Measurements from ENCODE around the gene KBTBD2.

DNA sequence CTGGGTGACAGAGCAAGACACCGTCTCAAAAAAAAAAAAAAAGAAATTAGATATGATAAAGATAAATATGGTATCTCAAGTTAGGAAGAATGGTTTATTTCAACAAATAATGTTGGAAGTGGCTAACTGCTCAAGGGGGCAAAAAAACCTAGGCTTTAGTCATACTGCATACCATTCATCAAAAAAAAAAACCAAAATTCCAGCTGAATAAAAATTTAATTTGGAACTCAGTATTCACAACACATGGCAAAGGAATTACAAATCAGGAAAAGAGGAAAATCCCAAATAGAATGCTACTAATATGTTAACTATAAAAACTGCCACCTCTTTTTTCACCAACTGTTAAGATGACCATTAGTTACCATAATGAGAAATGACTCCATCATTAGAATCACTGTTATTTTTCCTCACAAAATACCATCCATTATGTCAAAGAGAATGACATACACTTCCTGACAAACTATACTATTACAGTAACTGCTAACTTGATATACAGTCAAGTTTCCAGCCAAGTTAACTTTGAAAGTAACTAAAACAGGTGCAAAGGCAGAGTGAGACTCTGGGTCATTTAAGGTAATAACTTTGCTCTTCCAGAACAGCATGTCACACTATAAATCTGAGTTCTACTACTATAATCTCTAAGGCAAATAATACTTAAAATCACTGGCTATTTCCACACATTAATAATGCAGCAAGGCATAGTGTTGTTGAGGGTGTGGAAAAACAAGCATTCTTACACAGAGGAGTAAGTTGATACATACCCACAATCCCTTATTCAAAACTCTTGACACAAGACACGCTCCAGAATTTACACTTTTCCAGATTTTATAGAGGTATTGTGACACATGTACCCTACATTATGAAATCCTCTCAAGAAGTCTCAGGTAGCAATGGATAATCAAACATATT is 10.2 kb downstream of the KBTBD2 start:
- TF ChIP-seq, protein P1, sequence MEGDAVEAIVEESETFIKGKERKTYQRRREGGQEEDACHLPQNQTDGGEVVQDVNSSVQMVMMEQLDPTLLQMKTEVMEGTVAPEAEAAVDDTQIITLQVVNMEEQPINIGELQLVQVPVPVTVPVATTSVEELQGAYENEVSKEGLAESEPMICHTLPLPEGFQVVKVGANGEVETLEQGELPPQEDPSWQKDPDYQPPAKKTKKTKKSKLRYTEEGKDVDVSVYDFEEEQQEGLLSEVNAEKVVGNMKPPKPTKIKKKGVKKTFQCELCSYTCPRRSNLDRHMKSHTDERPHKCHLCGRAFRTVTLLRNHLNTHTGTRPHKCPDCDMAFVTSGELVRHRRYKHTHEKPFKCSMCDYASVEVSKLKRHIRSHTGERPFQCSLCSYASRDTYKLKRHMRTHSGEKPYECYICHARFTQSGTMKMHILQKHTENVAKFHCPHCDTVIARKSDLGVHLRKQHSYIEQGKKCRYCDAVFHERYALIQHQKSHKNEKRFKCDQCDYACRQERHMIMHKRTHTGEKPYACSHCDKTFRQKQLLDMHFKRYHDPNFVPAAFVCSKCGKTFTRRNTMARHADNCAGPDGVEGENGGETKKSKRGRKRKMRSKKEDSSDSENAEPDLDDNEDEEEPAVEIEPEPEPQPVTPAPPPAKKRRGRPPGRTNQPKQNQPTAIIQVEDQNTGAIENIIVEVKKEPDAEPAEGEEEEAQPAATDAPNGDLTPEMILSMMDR (IDR thresholded peaks at IDR 0.05) = no peak
- TF ChIP-seq EZH2 (IDR thresholded peaks at IDR 0.05; ENCODE audit: borderline replicate concordance, insufficient read depth, low read depth, low read length, poor library complexity, severe bottlenecking) = no peak

All from B cell (primary cell).